Ovary (tissue), 9 donors: ENCODE measurements around the gene SLC4A1. TPM values are rescaled to one million over a fixed set of nuclear protein-coding genes. Genes with fewer than 3 reads are reported as not detected.

Experiments
- DNase-seq, 5 donors: peaks; one replicate each; pipeline ENCODE4 v3.0.0-alpha.2; 2019 to 2020
- H3K27ac ChIP-seq, 2 donors: fragments of 200-600 bp; one replicate each; pipeline versions ENCODE4 v1.5.1 to v1.8.0; 2019 to 2022
- H3K27me3 ChIP-seq: fragments of 200-600 bp; one replicate; pipeline ENCODE4 v1.8.0; 2022
- H3K36me3 ChIP-seq: fragments of 200-600 bp; sonication (generic); one replicate; pipeline ENCODE4 v1.5.1; 2019
- H3K4me1 ChIP-seq: one replicate; pipeline ENCODE4 v1.8.1; 2013; ENCODE audit warnings: mild to moderate bottlenecking, moderate library complexity; ENCODE audit not compliant: insufficient read depth
- H3K4me3 ChIP-seq: fragments of 200-600 bp; sonication (generic); one replicate; pipeline ENCODE4 v1.5.1; 2017
- H3K9me3 ChIP-seq, 2 donors: fragments of 200-600 bp in 1 of 2; sonication (generic) in 1 of 2; one replicate each; pipeline versions ENCODE4 v1.5.1 to v1.8.1; 2013 to 2019; ENCODE audit warnings: mild to moderate bottlenecking in 1 of 2, moderate library complexity in 1 of 2
- CTCF ChIP-seq, 3 donors: fragments of 450-650 bp in 2 of 3; fragments of 200-600 bp in 1 of 3; IDR thresholded peaks; one replicate each; pipeline versions ENCODE4 v1.5.1 to v1.8.0; 2016 to 2022; ENCODE audit warnings: antibody characterized with exemption in 3 of 3, mild to moderate bottlenecking in 1 of 3
- EP300 ChIP-seq: sonication (generic); formaldehyde crosslinking; IDR thresholded peaks from one replicate; pipeline ENCODE4 v1.6.1; 2017; ENCODE audit warnings: antibody characterized with exemption
- POLR2A ChIP-seq: fragments of 450-650 bp; IDR thresholded peaks from one replicate; pipeline ENCODE4 v1.6.1; 2017; ENCODE audit warnings: antibody characterized with exemption, mild to moderate bottlenecking, moderate library complexity
- WGBS, 3 donors: extraction: QIAGEN DNeasy Blood & Tissue Kit in 1 of 3; methylation state at CpG; one replicate each; pipeline versions ENCODE4 v1.1.5 to v1.1.7; 2013 to 2017; 5-methylcytosine and 5-hydroxymethylcytosine counted together
- intact Hi-C, 4 donors: fragments of 100-400 bp; cut with DNase I; formaldehyde crosslinking; loops; one replicate each; pipeline versions ENCODE4 v1.11.0 to v1.15.1; 2022 to 2023
- polyA plus RNA-seq, 2 donors: library from polyadenylated mRNA; stranded (reverse); fragments of 200-250 nt in 1 of 2; fragments of 350-450 nt in 1 of 2; fragmentation: Illumina TruSeq in 1 of 2; extraction: RNeasy Lipid Tissue Mini Kit (QIAGEN cat#74804) in 1 of 2; gene quantifications; one replicate each; pipeline ENCODE4 v1.2.3, GENCODE V29; 2013 to 2014
- total RNA-seq, 7 donors: library from RNA; depleted of rRNA in 2 of 7; stranded (reverse); fragments of >200 nt in 2 of 7; fragmentation: NEBNext Ultra II Directional in 3 of 7; extraction: Animal tissue kit (Norgen Biotek cat#: 25700) in 3 of 7; gene quantifications; one replicate each; pipeline versions ENCODE4 v1.1.0 to v1.2.4, GENCODE V29; 2016 to 2023
- donor health status: DM: no; HTN: no; CAD: no; lungs with moderate emphysema.
- donor health status: DM: no; HTN: no; CAD: no.
- donor health status: Bipolar disorder and iron deficiency.
- donor health status: DM: yes; HTN: yes; CAD: no.
- donor health status: DM: no; HTN: no; CAD: no.
- donor health status: DM: yes; HTN: yes; CAD: no.

The SLC4A1 gene
- total and polyA plus RNA-seq, 9 donors = 0.08 to 3.2 (median 0.35) TPM; not detected in 5

- TF ChIP-seq EP300 (no peak), CTCF (IDR thresholded peaks at IDR 0.05) (no peak), POLR2A (no peak)
- Histone ChIP-seq H3K27me3 (no peaks in the 10 kb centered on the region), H3K9me3 (no peaks in the 10 kb centered on the region), H3K4me3 (no peak overlapping the region), H3K36me3 (no peaks in the 10 kb centered on the region), H3K27ac (no peak overlapping the region), H3K4me1 (no peaks in the 10 kb centered on the region)
- DNase-seq = no peak
- WGBS, 3 donors = 82 to 89% (median 83%) methylated on average over 7 of the region's 7 CpGs
- intact Hi-C loops = no loop called here
Measured at GRCh38 chr17:44263345-44263902, 4.5 kb downstream of the SLC4A1 start.

GRCh38 chr17:44262654-44263225, 5.2 kb downstream of the SLC4A1 start:
- no peaks in the 10 kb centered on the region for H3K27me3 ChIP-seq
- no peaks in the 10 kb centered on the region for H3K9me3 ChIP-seq
- no peak for DNase-seq
- H3K36me3 ChIP-seq = no peaks in the 10 kb centered on the region
- no peak overlapping the region for H3K4me3 ChIP-seq
- intact Hi-C loops = no loop called here
- 59 to 71% (median 59%) methylated on average over 11 of the region's 11 CpGs for WGBS, 3 donors
- H3K27ac ChIP-seq = no peak overlapping the region
- H3K4me1 ChIP-seq = no peaks in the 10 kb centered on the region
- no peak for TF ChIP-seq POLR2A
- no peak for TF ChIP-seq CTCF (IDR thresholded peaks at IDR 0.05)
- TF ChIP-seq EP300 = no peak

- no peak overlapping the region for H3K4me3 ChIP-seq
Measured at GRCh38 chr17:44260296-44260695, 7.6 kb downstream of the SLC4A1 start.

GRCh38 chr17:44258811-44259351, 9.1 kb downstream of the SLC4A1 start:
- Histone ChIP-seq H3K9me3 (no peaks in the 10 kb centered on the region), H3K4me3 (no peak overlapping the region), H3K36me3 (no peaks in the 10 kb centered on the region), H3K27me3 (no peaks in the 10 kb centered on the region), H3K4me1 (no peaks in the 10 kb centered on the region), H3K27ac (no peak overlapping the region)
- WGBS, 3 donors = 78 to 81% (median 80%) methylated on average over 17 of the region's 17 CpGs
- intact Hi-C loops = no loop called here
- no peak for DNase-seq
- TF ChIP-seq EP300 (no peak), POLR2A (no peak), CTCF (IDR thresholded peaks at IDR 0.05) (no peak)

More at GRCh38 chr17:44260296-44260695, 7.6 kb downstream of the SLC4A1 start:
- Histone ChIP-seq H3K36me3 (no peaks in the 10 kb centered on the region), H3K9me3 (no peaks in the 10 kb centered on the region), H3K4me1 (no peaks in the 10 kb centered on the region), H3K27me3 (no peaks in the 10 kb centered on the region), H3K27ac (no peak overlapping the region)
- intact Hi-C loops = no loop called here
- TF ChIP-seq EP300 (no peak), CTCF (IDR thresholded peaks at IDR 0.05) (no peak), POLR2A (no peak)
- 89 to 94% (median 94%) methylated on average over 6 of the region's 6 CpGs for WGBS, 3 donors
- no peak for DNase-seq
